PC-3 (cell line): Measurements from ENCODE around the gene MIPOL1. TPM values are rescaled to one million over a fixed set of nuclear protein-coding genes. Genes with fewer than 3 reads are reported as not detected.

ENCODE experiments used
- ATAC-seq: fragments of 200-7000 bp; cut with Tn5 transposase; 2 replicates; pipeline ENCODE4 v1.9.1; 2020; ENCODE audit warnings: mild to moderate bottlenecking, moderate library complexity
- BruUV-seq: library from RNA; stranded (reverse); fragments of 400-500 nt; replicated peaks from 2 replicates; lab custom pipeline; 2021; lab: Mats Ljungman, UMichigan
- CTCF ChIA-PET: fragments of 300-600 bp; sonication (Branson Sonifier 250); formaldehyde crosslinking; loops from one replicate; lab custom pipeline; 2022; ENCODE audit warnings: antibody characterized with exemption; lab: Charles Lee
- POLR2A ChIA-PET: fragments of 300-600 bp; sonication (Branson Sonifier 250); formaldehyde crosslinking; loops from one replicate; lab custom pipeline; 2022; ENCODE audit warnings: antibody characterized with exemption; ENCODE audit not compliant: unreplicated experiment; lab: Charles Lee
- DNase-seq: peaks from one replicate; pipeline ENCODE4 v3.0.0-alpha.2; 2015
- H2AFZ ChIP-seq: fragments of 300-600 bp; sonication (generic); 2 replicates; pipeline ENCODE4 v1.6.0; 2016; ENCODE audit warnings: antibody characterized with exemption, low read length
- H3F3A ChIP-seq: fragments of 300-600 bp; sonication (generic); one replicate; pipeline ENCODE4 v1.6.0; 2017; ENCODE audit warnings: antibody characterized with exemption, low read length, control low read depth, mild to moderate bottlenecking; ENCODE audit not compliant: unreplicated experiment
- H3K27ac ChIP-seq: fragments of 300-600 bp; sonication (generic); 2 replicates; pipeline ENCODE4 v1.5.1; 2016; ENCODE audit warnings: mild to moderate bottlenecking, low read length
- H3K27me3 ChIP-seq: fragments of 300-600 bp; sonication (generic); 2 replicates; pipeline ENCODE4 v1.6.1; 2016; ENCODE audit warnings: low read length, mixed read lengths
- H3K36me3 ChIP-seq: fragments of 300-600 bp; sonication (generic); 2 replicates; pipeline ENCODE4 v1.6.1; 2016; ENCODE audit warnings: low read depth, mixed run types, low read length, mixed read lengths
- H3K4me1 ChIP-seq: fragments of 300-600 bp; sonication (generic); 2 replicates; pipeline ENCODE4 v1.5.1; 2016; ENCODE audit warnings: low read length; ENCODE audit not compliant: insufficient read depth
- H3K4me2 ChIP-seq: fragments of 300-600 bp; sonication (generic); 2 replicates; pipeline ENCODE4 v1.6.0; 2016; ENCODE audit warnings: low read length
- H3K4me3 ChIP-seq: fragments of 300-600 bp; sonication (generic); 2 replicates; pipeline ENCODE4 v1.5.1; 2016; ENCODE audit warnings: mild to moderate bottlenecking, low read length, mixed read lengths
- H3K79me2 ChIP-seq: fragments of 300-600 bp; sonication (generic); 2 replicates; pipeline ENCODE4 v1.6.1; 2017; ENCODE audit warnings: low read length, mixed read lengths
- H3K9ac ChIP-seq: fragments of 300-600 bp; sonication (generic); 2 replicates; pipeline ENCODE4 v1.6.0; 2016; ENCODE audit warnings: mild to moderate bottlenecking, low read length
- H3K9me2 ChIP-seq: fragments of 300-600 bp; sonication (generic); replicated peaks from 2 replicates; pipeline ENCODE4 v1.6.1; 2016; ENCODE audit warnings: mixed run types, low read length, mixed read lengths
- H3K9me3 ChIP-seq: fragments of 300-600 bp; sonication (generic); 2 replicates; pipeline ENCODE4 v1.6.1; 2016; ENCODE audit warnings: low read length, mixed read lengths
- H4K20me1 ChIP-seq: fragments of 300-600 bp; sonication (generic); 2 replicates; pipeline ENCODE4 v1.6.1; 2016; ENCODE audit warnings: low read length, mixed read lengths
- EZH2 ChIP-seq: fragments of 300-600 bp; sonication (generic); IDR thresholded peaks from one replicate; pipeline ENCODE4 v1.6.1; 2017; ENCODE audit warnings: antibody characterized with exemption, mild to moderate bottlenecking, low read length; ENCODE audit not compliant: unreplicated experiment
- EZH2phosphoT487 ChIP-seq: fragments of 300-600 bp; sonication (generic); IDR thresholded peaks from 2 replicates; pipeline ENCODE4 v1.6.1; 2018; ENCODE audit warnings: mild to moderate bottlenecking, antibody characterized with exemption, low read length, borderline replicate concordance
- intact Hi-C: fragments of 100-400 bp; cut with micrococcal nuclease; formaldehyde crosslinking; loops from 2 replicates; pipeline ENCODE4 v1.9.0; 2023
- total RNA-seq: library from RNA; depleted of rRNA; stranded (reverse); fragments of >200 nt; gene quantifications from 2 replicates; pipeline ENCODE4 v1.2.3, GENCODE V29; 2014
- TF ChIP-seq, protein P1 (sequence below): fragments of 300-600 bp; sonication (generic); conservative IDR thresholded peaks from 2 replicates; pipeline ENCODE4 v1.5.1; 2017; ENCODE audit warnings: antibody characterized with exemption, low read depth, mild to moderate bottlenecking, low read length

MIPOL1 gene
- total RNA-seq, 1 experiment from 2014 or later: 22.5 TPM

DNA sequence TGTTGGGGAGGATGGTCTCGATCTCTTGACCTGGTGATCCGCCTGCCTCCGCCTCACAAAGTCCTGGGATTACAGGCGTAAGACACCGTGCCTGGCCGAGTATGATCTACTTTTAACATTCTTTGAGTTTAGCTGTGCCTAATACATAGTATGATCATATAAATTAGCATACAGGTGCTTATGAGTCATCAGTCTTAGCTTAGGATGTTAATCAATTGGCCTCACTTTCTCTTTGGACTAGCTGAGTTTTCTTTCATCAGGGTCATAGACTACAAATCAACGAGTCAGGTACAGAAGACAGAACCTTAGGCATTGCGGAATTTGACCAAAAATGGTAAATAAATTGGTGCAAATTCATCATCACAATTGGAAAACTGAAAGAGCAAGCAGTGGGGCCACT is 27.5 kb upstream of the MIPOL1 start:
- H3K79me2 ChIP-seq: peaks cover 27% of the 10 kb centered on the region
- no peaks in the 10 kb centered on the region for H3K36me3 ChIP-seq
- H3F3A ChIP-seq: no peaks in the 10 kb centered on the region
- TSS peak; percentile 8 for BruUV-seq
- H3K4me3 ChIP-seq: no peak overlapping the region
- no peak overlapping the region for H2AFZ ChIP-seq
- no peak overlapping the region for H3K27ac ChIP-seq
- H3K9ac ChIP-seq: no peak overlapping the region
- POLR2A ChIA-PET: interaction anchor here (0.6 kb wide), 1 partner anchor 1293 kb away, joined by 3 read pairs; no protein-coding TSS in a partner anchor
- no peaks in the 10 kb centered on the region for H3K27me3 ChIP-seq
- H4K20me1 ChIP-seq: no peaks in the 10 kb centered on the region
- no peak overlapping the region for H3K4me2 ChIP-seq
- peaks cover 15% of the 10 kb centered on the region for H3K4me1 ChIP-seq
- no peaks in the 10 kb centered on the region for H3K9me2 ChIP-seq
- H3K9me3 ChIP-seq: no peaks in the 10 kb centered on the region
- intact Hi-C loops: loop anchor here (10.0 kb wide), 1 partner anchor 415 kb away; no protein-coding TSS in a partner anchor
- CTCF ChIA-PET: interaction anchor here (0.6 kb wide), 1 partner anchor 615 kb away, joined by 5 read pairs; no protein-coding TSS in a partner anchor
- no peak for ATAC-seq
- TF ChIP-seq, protein P1, sequence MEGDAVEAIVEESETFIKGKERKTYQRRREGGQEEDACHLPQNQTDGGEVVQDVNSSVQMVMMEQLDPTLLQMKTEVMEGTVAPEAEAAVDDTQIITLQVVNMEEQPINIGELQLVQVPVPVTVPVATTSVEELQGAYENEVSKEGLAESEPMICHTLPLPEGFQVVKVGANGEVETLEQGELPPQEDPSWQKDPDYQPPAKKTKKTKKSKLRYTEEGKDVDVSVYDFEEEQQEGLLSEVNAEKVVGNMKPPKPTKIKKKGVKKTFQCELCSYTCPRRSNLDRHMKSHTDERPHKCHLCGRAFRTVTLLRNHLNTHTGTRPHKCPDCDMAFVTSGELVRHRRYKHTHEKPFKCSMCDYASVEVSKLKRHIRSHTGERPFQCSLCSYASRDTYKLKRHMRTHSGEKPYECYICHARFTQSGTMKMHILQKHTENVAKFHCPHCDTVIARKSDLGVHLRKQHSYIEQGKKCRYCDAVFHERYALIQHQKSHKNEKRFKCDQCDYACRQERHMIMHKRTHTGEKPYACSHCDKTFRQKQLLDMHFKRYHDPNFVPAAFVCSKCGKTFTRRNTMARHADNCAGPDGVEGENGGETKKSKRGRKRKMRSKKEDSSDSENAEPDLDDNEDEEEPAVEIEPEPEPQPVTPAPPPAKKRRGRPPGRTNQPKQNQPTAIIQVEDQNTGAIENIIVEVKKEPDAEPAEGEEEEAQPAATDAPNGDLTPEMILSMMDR: no peak
- TF ChIP-seq EZH2: no peak
- TF ChIP-seq EZH2phosphoT487: no peak
- no peak for DNase-seq

DNA sequence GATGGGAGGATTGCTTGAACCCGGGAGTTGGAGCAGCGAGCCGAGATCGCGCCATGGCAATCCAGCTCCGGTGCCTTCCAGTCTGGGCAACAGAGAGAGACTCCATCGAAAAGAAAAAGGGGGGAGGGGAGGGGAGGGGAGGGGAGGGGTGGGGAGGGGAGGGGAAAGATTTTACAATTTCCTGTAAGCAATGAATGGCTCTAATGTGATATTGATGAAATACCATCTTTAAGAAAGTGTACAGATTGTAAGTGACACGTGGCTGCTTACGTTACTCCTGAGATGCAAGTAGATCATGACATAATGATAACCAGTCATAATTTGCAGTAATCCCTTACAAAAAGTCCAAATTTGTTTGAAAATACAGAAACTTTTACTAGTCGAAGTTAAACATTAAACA is 26.7 kb upstream of the MIPOL1 start:
- BruUV-seq: no TSS peak
- intact Hi-C loops: loop anchor here (10.0 kb wide), 1 partner anchor 414 kb away; no protein-coding TSS in a partner anchor

More for the DNA sequence above, 26.7 kb upstream of the MIPOL1 start:
- no peaks in the 10 kb centered on the region for H3K36me3 ChIP-seq
- ChIA-PET POLR2A (no interaction called here), CTCF (interaction anchor here (0.6 to 0.9 kb wide), 4 partner anchors 19 to 615 kb away, joined by 3 to 5 read pairs (median 3); no protein-coding TSS in a partner anchor)
- H3K9me3 ChIP-seq: no peaks in the 10 kb centered on the region
- DNase-seq: no peak
- H3K79me2 ChIP-seq: peaks cover 27% of the 10 kb centered on the region
- H3K4me1 ChIP-seq: peaks cover 15% of the 10 kb centered on the region
- TF ChIP-seq EZH2phosphoT487 (no peak), EZH2 (no peak)
- TF ChIP-seq, protein P1: no peak
- H4K20me1 ChIP-seq: no peaks in the 10 kb centered on the region
- no peaks in the 10 kb centered on the region for H3K9me2 ChIP-seq
- no peaks in the 10 kb centered on the region for H3F3A ChIP-seq
- H3K27ac ChIP-seq: no peak overlapping the region
- no peak overlapping the region for H2AFZ ChIP-seq
- H3K9ac ChIP-seq: no peak overlapping the region
- no peak for ATAC-seq
- no peaks in the 10 kb centered on the region for H3K27me3 ChIP-seq
- no peak overlapping the region; the same call in 1 of the 2 replicates for H3K4me2 ChIP-seq
- H3K4me3 ChIP-seq: no peak overlapping the region
